Measurements from ENCODE around the gene CLN5. TPM values are rescaled to one million over a fixed set of nuclear protein-coding genes. Genes with fewer than 3 reads are reported as not detected.
A peak's percentile ranks its signal among the peaks of the same experiment; 100 is the strongest.

Gene CLN5
- total and polyA plus RNA-seq, 12 donors: 10.5 to 22.3 (median 15.2) TPM

DNA sequence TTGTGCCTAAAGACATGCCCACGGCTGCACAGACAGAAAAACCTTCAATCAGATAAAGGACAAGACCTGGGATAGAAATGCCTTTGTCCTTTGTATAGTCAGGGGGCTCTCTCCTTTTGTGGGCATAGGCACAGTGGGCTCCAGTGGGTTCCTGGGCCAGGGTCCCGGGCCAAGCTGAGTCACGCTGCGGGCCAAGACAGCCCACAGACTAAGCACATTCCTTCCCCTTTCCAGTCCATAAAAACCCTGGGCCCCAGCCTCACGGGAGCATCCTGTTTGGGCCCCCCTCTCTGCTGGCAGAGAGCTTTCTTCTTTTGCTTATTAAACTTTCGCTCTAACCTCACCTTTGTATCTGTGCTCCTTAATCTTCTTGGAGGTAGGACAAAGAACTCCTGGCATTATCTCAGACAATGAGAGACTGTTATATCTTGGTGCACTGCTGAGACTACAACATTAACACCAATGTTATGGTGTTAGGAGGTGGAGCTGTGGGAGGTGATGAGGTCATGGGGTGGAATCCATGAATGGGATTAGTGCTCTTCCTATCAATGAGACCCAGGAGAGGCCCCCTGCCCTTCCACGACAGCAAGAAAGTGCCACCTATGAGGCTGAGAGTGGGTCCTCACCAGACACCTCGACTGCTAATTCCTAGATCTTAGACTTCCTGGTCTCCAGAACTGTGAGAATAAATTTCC lies 55.9 kb downstream of the CLN5 start:
- TF ChIP-seq CTCF (IDR thresholded peaks at IDR 0.05): no peak
- ATAC-seq: no peak
- DNase-seq: no peak
- Histone ChIP-seq H3K27me3 (no peaks in the 10 kb centered on the region), H3K36me3 (peaks cover 0 to 96% (median 13%) of the 10 kb centered on the region in 9 donors), H3K4me1 (peaks cover 0 to 17% (median 0%) of the 10 kb centered on the region in 9 donors), H3K4me3 (no peak overlapping the region), H3K9me3 (no peaks in the 10 kb centered on the region), H3K27ac (no peak overlapping the region)
- WGBS, 2 donors: 96% methylated on average over 8 of the region's 8 CpGs
- intact Hi-C loops (cut with DNase I): no loop called here

GRCh38 chr13:77048681-77049080 lies 56.8 kb downstream of the CLN5 start:
- ATAC-seq (no peak), DNase-seq (no peak)
- intact Hi-C loops (cut with DNase I): no loop called here
- Histone ChIP-seq H3K36me3 (peaks cover 0 to 98% (median 18%) of the 10 kb centered on the region in 9 donors), H3K4me1 (peaks cover 0 to 17% (median 0%) of the 10 kb centered on the region in 9 donors), H3K9me3 (no peaks in the 10 kb centered on the region), H3K4me3 (no peak overlapping the region), H3K27me3 (no peaks in the 10 kb centered on the region), H3K27ac (peak overlapping the region in 1 of 10 donors; percentile 39)
- no peak for TF ChIP-seq CTCF (IDR thresholded peaks at IDR 0.05)
- WGBS, 2 donors: 76 to 81% methylated on average over 4 of the region's 4 CpGs

GRCh38 chr13:77053192-77053591 lies 61.3 kb downstream of the CLN5 start:
- ATAC-seq: no peak
- H3K9me3 ChIP-seq: no peaks in the 10 kb centered on the region
- no peak overlapping the region for H3K27ac ChIP-seq
- WGBS, 2 donors: 90 to 98% methylated on average over 4 of the region's 4 CpGs
- intact Hi-C loops (cut with DNase I): no loop called here
- no peak for DNase-seq
- peaks cover 0 to 16% (median 0%) of the 10 kb centered on the region in 9 donors for H3K4me1 ChIP-seq
- no peaks in the 10 kb centered on the region for H3K27me3 ChIP-seq
- no peak overlapping the region for H3K4me3 ChIP-seq
- H3K36me3 ChIP-seq: peaks cover 0 to 98% (median 40%) of the 10 kb centered on the region in 9 donors
- TF ChIP-seq CTCF (IDR thresholded peaks at IDR 0.05): no peak

Other genes starting within 250 kb of the CLN5 start
- 10 to 100 TPM; 21.0 to 56.5 (median 32.5) TPM for gene KCTD12, start 105.7 kb upstream of the CLN5 start, total RNA-seq
- gene KCTD12, start 105.7 kb upstream of the CLN5 start, polyA plus RNA-seq: 10 to 100 TPM; 12.4 to 15.5 TPM
- gene ACOD1, start 43.6 kb upstream of the CLN5 start, total RNA-seq: under 1 TPM in 1 of 10 donors, not detected in 9; 0.51 TPM
- gene ACOD1, start 43.6 kb upstream of the CLN5 start, polyA plus RNA-seq: not detected
- gene FBXL3, start 35.1 kb downstream of the CLN5 start, total RNA-seq: 10 to 100 TPM; 26.3 to 41.7 (median 29.2) TPM
- 10 to 100 TPM; 16.5 to 17.7 TPM for gene FBXL3, start 35.1 kb downstream of the CLN5 start, polyA plus RNA-seq

All from heart right ventricle (tissue), 16 donors.